Lower leg skin (tissue), 3 donors: ENCODE results near the gene CDC7.
"Not testable (repeated sequence)": the region's sequence is repeated elsewhere in the genome, so short reads cannot be mapped to it uniquely, and the experiment has no call there.

Source experiments
- POLR2A ChIP-seq, 2 donors: fragments of 450-650 bp; IDR thresholded peaks; one replicate each; pipeline ENCODE4 v1.6.1; 2016 to 2017; ENCODE audit warnings: antibody characterized with exemption in 2 of 2, mild to moderate bottlenecking in 1 of 2, moderate library complexity in 1 of 2
- TF ChIP-seq, protein P1 (sequence below), 3 donors: fragments of 450-650 bp; IDR thresholded peaks; one replicate each; pipeline ENCODE4 v1.5.1; 2016; ENCODE audit warnings: antibody characterized with exemption in 3 of 3, mild to moderate bottlenecking in 3 of 3, moderate library complexity in 2 of 3

- TF ChIP-seq, protein P1, sequence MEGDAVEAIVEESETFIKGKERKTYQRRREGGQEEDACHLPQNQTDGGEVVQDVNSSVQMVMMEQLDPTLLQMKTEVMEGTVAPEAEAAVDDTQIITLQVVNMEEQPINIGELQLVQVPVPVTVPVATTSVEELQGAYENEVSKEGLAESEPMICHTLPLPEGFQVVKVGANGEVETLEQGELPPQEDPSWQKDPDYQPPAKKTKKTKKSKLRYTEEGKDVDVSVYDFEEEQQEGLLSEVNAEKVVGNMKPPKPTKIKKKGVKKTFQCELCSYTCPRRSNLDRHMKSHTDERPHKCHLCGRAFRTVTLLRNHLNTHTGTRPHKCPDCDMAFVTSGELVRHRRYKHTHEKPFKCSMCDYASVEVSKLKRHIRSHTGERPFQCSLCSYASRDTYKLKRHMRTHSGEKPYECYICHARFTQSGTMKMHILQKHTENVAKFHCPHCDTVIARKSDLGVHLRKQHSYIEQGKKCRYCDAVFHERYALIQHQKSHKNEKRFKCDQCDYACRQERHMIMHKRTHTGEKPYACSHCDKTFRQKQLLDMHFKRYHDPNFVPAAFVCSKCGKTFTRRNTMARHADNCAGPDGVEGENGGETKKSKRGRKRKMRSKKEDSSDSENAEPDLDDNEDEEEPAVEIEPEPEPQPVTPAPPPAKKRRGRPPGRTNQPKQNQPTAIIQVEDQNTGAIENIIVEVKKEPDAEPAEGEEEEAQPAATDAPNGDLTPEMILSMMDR (IDR thresholded peaks at IDR 0.05): not testable (repeated sequence)
- not testable (repeated sequence) for TF ChIP-seq POLR2A (IDR thresholded peaks at IDR 0.05)
Measured at GRCh38 chr1:91516605-91517004, 16.0 kb downstream of the CDC7 start.
